ENCODE results near the gene LRRC7.

Gene LRRC7

GRCh38 chr1:69752831-69753230, 185.1 kb downstream of the LRRC7 start:
- H3K4me3 ChIP-seq (ENCODE audit: low read length) = no peak overlapping the region

GRCh38 chr1:69754521-69754920, 186.8 kb downstream of the LRRC7 start:
- no peak overlapping the region for H3K27ac ChIP-seq (ENCODE audit: low read depth, low read length)
- H3K4me3 ChIP-seq (ENCODE audit: low read length) = no peak overlapping the region
- no peaks in the 10 kb centered on the region for H3K27me3 ChIP-seq (ENCODE audit: control insufficient read depth, insufficient read depth, low read length)
- H3K4me1 ChIP-seq (ENCODE audit: control insufficient read depth, insufficient read depth, low read length) = no peaks in the 10 kb centered on the region
- no peaks in the 10 kb centered on the region for H3K36me3 ChIP-seq (ENCODE audit: control insufficient read depth, insufficient read depth, low read length)
- no peak overlapping the region for H3K9ac ChIP-seq (ENCODE audit: low read length)

More at GRCh38 chr1:69752831-69753230, 185.1 kb downstream of the LRRC7 start:
- Histone ChIP-seq H3K9ac (ENCODE audit: low read length) (no peak overlapping the region), H3K36me3 (ENCODE audit: control insufficient read depth, insufficient read depth, low read length) (no peaks in the 10 kb centered on the region), H3K27me3 (ENCODE audit: control insufficient read depth, insufficient read depth, low read length) (no peaks in the 10 kb centered on the region), H3K4me1 (ENCODE audit: control insufficient read depth, insufficient read depth, low read length) (no peaks in the 10 kb centered on the region), H3K27ac (ENCODE audit: low read depth, low read length) (no peak overlapping the region)

GRCh38 chr1:69755647-69756046, 187.9 kb downstream of the LRRC7 start:
- H3K4me3 ChIP-seq (ENCODE audit: low read length) = no peak overlapping the region
- no peaks in the 10 kb centered on the region for H3K4me1 ChIP-seq (ENCODE audit: control insufficient read depth, insufficient read depth, low read length)
- H3K27ac ChIP-seq (ENCODE audit: low read depth, low read length) = no peak overlapping the region
- H3K9ac ChIP-seq (ENCODE audit: low read length) = no peak overlapping the region
- H3K27me3 ChIP-seq (ENCODE audit: control insufficient read depth, insufficient read depth, low read length) = no peaks in the 10 kb centered on the region
- no peaks in the 10 kb centered on the region for H3K36me3 ChIP-seq (ENCODE audit: control insufficient read depth, insufficient read depth, low read length)

- no peaks in the 10 kb centered on the region for H3K36me3 ChIP-seq (ENCODE audit: control insufficient read depth, insufficient read depth, low read length)
These were observed 198.2 kb downstream of the LRRC7 start for GRCh38 chr1:69765951-69766350.

GRCh38 chr1:69766431-69767180, 198.9 kb downstream of the LRRC7 start:
- Histone ChIP-seq H3K4me1 (ENCODE audit: control insufficient read depth, insufficient read depth, low read length) (no peaks in the 10 kb centered on the region), H3K9ac (ENCODE audit: low read length) (no peak overlapping the region), H3K4me3 (ENCODE audit: low read length) (no peak overlapping the region), H3K27ac (ENCODE audit: low read depth, low read length) (no peak overlapping the region), H3K27me3 (ENCODE audit: control insufficient read depth, insufficient read depth, low read length) (no peaks in the 10 kb centered on the region), H3K36me3 (ENCODE audit: control insufficient read depth, insufficient read depth, low read length) (no peaks in the 10 kb centered on the region)

More at GRCh38 chr1:69765951-69766350, 198.2 kb downstream of the LRRC7 start:
- Histone ChIP-seq H3K9ac (ENCODE audit: low read length) (no peak overlapping the region), H3K4me3 (ENCODE audit: low read length) (no peak overlapping the region), H3K4me1 (ENCODE audit: control insufficient read depth, insufficient read depth, low read length) (no peaks in the 10 kb centered on the region), H3K27me3 (ENCODE audit: control insufficient read depth, insufficient read depth, low read length) (no peaks in the 10 kb centered on the region), H3K27ac (ENCODE audit: low read depth, low read length) (no peak overlapping the region)

GRCh38 chr1:69776555-69776954, 208.8 kb downstream of the LRRC7 start:
- no peaks in the 10 kb centered on the region for H3K4me1 ChIP-seq (ENCODE audit: control insufficient read depth, insufficient read depth, low read length)
- H3K4me3 ChIP-seq (ENCODE audit: low read length) = no peak overlapping the region
- H3K27me3 ChIP-seq (ENCODE audit: control insufficient read depth, insufficient read depth, low read length) = no peaks in the 10 kb centered on the region
- H3K27ac ChIP-seq (ENCODE audit: low read depth, low read length) = no peak overlapping the region
- H3K36me3 ChIP-seq (ENCODE audit: control insufficient read depth, insufficient read depth, low read length) = no peaks in the 10 kb centered on the region
- no peak overlapping the region for H3K9ac ChIP-seq (ENCODE audit: low read length)

- H3K27me3 ChIP-seq (ENCODE audit: control insufficient read depth, insufficient read depth, low read length) = no peaks in the 10 kb centered on the region
- no peak overlapping the region for H3K27ac ChIP-seq (ENCODE audit: low read depth, low read length)
- no peaks in the 10 kb centered on the region for H3K4me1 ChIP-seq (ENCODE audit: control insufficient read depth, insufficient read depth, low read length)
- no peak overlapping the region for H3K9ac ChIP-seq (ENCODE audit: low read length)
- H3K4me3 ChIP-seq (ENCODE audit: low read length) = no peak overlapping the region
- H3K36me3 ChIP-seq (ENCODE audit: control insufficient read depth, insufficient read depth, low read length) = no peaks in the 10 kb centered on the region
These were observed 209.7 kb downstream of the LRRC7 start for GRCh38 chr1:69777423-69777822.

GRCh38 chr1:69777971-69778370, 210.2 kb downstream of the LRRC7 start:
- H3K36me3 ChIP-seq (ENCODE audit: control insufficient read depth, insufficient read depth, low read length) = no peaks in the 10 kb centered on the region
- H3K27me3 ChIP-seq (ENCODE audit: control insufficient read depth, insufficient read depth, low read length) = no peaks in the 10 kb centered on the region
- no peaks in the 10 kb centered on the region for H3K4me1 ChIP-seq (ENCODE audit: control insufficient read depth, insufficient read depth, low read length)
- H3K27ac ChIP-seq (ENCODE audit: low read depth, low read length) = no peak overlapping the region
- no peak overlapping the region for H3K4me3 ChIP-seq (ENCODE audit: low read length)
- H3K9ac ChIP-seq (ENCODE audit: low read length) = no peak overlapping the region

- Histone ChIP-seq H3K27me3 (ENCODE audit: control insufficient read depth, insufficient read depth, low read length) (no peaks in the 10 kb centered on the region), H3K9ac (ENCODE audit: low read length) (no peak overlapping the region), H3K4me3 (ENCODE audit: low read length) (no peak overlapping the region), H3K4me1 (ENCODE audit: control insufficient read depth, insufficient read depth, low read length) (no peaks in the 10 kb centered on the region), H3K36me3 (ENCODE audit: control insufficient read depth, insufficient read depth, low read length) (no peaks in the 10 kb centered on the region), H3K27ac (ENCODE audit: low read depth, low read length) (no peak overlapping the region)
These were observed 219.4 kb downstream of the LRRC7 start for GRCh38 chr1:69787151-69787550.

- Histone ChIP-seq H3K27me3 (ENCODE audit: control insufficient read depth, insufficient read depth, low read length) (no peaks in the 10 kb centered on the region), H3K9ac (ENCODE audit: low read length) (no peak overlapping the region), H3K4me1 (ENCODE audit: control insufficient read depth, insufficient read depth, low read length) (no peaks in the 10 kb centered on the region), H3K27ac (ENCODE audit: low read depth, low read length) (no peak overlapping the region), H3K4me3 (ENCODE audit: low read length) (no peak overlapping the region), H3K36me3 (ENCODE audit: control insufficient read depth, insufficient read depth, low read length) (no peaks in the 10 kb centered on the region)
These were observed 223.6 kb downstream of the LRRC7 start for GRCh38 chr1:69791311-69791710.

- no peak overlapping the region for H3K4me3 ChIP-seq (ENCODE audit: low read length)
- H3K36me3 ChIP-seq (ENCODE audit: control insufficient read depth, insufficient read depth, low read length) = no peaks in the 10 kb centered on the region
- no peaks in the 10 kb centered on the region for H3K4me1 ChIP-seq (ENCODE audit: control insufficient read depth, insufficient read depth, low read length)
- H3K27ac ChIP-seq (ENCODE audit: low read depth, low read length) = no peak overlapping the region
- no peak overlapping the region for H3K9ac ChIP-seq (ENCODE audit: low read length)
- H3K27me3 ChIP-seq (ENCODE audit: control insufficient read depth, insufficient read depth, low read length) = no peaks in the 10 kb centered on the region
These were observed 227.1 kb downstream of the LRRC7 start for GRCh38 chr1:69794831-69795230.

GRCh38 chr1:69814926-69815325, 247.2 kb downstream of the LRRC7 start:
- H3K4me3 ChIP-seq (ENCODE audit: low read length) = no peak overlapping the region
- no peaks in the 10 kb centered on the region for H3K36me3 ChIP-seq (ENCODE audit: control insufficient read depth, insufficient read depth, low read length)
- H3K27me3 ChIP-seq (ENCODE audit: control insufficient read depth, insufficient read depth, low read length) = no peaks in the 10 kb centered on the region
- no peak overlapping the region for H3K27ac ChIP-seq (ENCODE audit: low read depth, low read length)
- no peak overlapping the region for H3K9ac ChIP-seq (ENCODE audit: low read length)
- no peaks in the 10 kb centered on the region for H3K4me1 ChIP-seq (ENCODE audit: control insufficient read depth, insufficient read depth, low read length)

- Histone ChIP-seq H3K27ac (ENCODE audit: low read depth, low read length) (no peak overlapping the region), H3K9ac (ENCODE audit: low read length) (no peak overlapping the region), H3K4me1 (ENCODE audit: control insufficient read depth, insufficient read depth, low read length) (no peaks in the 10 kb centered on the region), H3K4me3 (ENCODE audit: low read length) (no peak overlapping the region), H3K27me3 (ENCODE audit: control insufficient read depth, insufficient read depth, low read length) (no peaks in the 10 kb centered on the region), H3K36me3 (ENCODE audit: control insufficient read depth, insufficient read depth, low read length) (no peaks in the 10 kb centered on the region)
These were observed 257.2 kb downstream of the LRRC7 start for GRCh38 chr1:69824932-69825331.
